Activated CD8-positive, alpha-beta memory T cell treated with anti-CD3 and anti-CD28 coated beads, Interleukin-2, amount 50 U/mL, for 24 hours (primary cell): ENCODE results near the gene RAB44.
"Not testable (repeated sequence)": the region's sequence is repeated elsewhere in the genome, so short reads cannot be mapped to it uniquely, and the experiment has no call there.

ENCODE experiments used
- DNase-seq: peaks from one replicate; pipeline ENCODE4 v3.0.0-alpha.2; 2020; ENCODE audit errors: extremely low read depth

The RAB44 gene

GRCh38 chr6:36686668-36687513 is 10.7 kb upstream of the RAB44 start:
- no peak for DNase-seq

GRCh38 chr6:36688063-36688738 is 9.4 kb upstream of the RAB44 start:
- no peak for DNase-seq

DNA sequence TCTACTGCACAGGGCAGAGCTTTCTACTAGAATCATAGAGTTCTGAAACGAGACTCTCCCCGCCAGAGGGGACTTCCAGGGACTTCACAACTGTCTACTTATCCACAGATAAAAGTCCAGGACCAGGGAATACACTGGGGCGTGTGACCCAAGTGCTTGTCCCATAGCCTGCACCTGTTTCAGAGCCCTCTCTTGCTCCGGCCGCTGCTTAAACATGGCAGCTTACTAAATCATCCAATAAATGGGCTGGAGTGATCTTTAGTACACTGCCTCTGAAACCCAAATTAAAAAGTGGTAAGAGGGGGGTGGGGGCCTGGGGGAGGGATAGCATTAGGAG is 8.9 kb upstream of the RAB44 start:
- DNase-seq: no peak

- no peak for DNase-seq
Observed at GRCh38 chr6:36691011-36691410, 6.6 kb upstream of the RAB44 start.

DNA sequence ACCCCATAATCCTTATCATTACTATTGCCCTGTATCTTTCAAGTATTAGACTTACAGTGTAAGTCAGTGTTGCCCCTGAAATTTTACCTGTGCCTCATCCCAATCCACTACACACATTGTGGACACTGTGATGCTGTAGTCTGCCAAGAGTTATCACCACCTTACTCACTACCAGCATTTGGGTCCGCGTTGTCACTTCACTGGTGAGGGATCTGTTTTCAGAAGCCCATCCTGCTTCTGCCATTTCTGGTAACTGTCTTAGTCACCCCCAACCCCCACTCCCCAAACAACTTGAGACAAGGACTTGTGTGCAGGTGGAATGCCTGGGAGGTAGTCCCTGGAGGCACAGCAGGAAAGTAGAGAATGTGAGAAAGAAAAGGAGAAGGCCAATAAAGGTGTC is 6.0 kb upstream of the RAB44 start:
- DNase-seq: no peak

DNA sequence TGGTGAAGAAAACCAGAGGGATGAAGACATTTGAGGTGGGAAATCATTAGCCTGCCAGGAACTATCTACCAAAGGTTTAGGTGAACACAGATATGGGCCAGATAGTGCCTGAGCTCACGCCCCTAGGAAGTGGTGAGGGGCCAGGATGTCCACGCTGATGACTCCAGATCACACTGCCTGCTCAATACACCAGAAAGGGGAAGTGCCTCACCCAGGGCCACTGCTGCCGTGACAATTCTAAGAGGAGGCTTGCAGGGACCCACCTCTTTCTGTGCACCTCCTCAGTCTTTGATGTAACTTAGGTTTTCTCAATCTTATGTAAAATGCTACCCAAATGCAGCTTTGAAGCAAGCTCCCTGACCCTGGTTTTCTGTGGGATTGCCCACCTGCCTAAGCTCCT is 5.4 kb upstream of the RAB44 start:
- no peak for DNase-seq

DNA sequence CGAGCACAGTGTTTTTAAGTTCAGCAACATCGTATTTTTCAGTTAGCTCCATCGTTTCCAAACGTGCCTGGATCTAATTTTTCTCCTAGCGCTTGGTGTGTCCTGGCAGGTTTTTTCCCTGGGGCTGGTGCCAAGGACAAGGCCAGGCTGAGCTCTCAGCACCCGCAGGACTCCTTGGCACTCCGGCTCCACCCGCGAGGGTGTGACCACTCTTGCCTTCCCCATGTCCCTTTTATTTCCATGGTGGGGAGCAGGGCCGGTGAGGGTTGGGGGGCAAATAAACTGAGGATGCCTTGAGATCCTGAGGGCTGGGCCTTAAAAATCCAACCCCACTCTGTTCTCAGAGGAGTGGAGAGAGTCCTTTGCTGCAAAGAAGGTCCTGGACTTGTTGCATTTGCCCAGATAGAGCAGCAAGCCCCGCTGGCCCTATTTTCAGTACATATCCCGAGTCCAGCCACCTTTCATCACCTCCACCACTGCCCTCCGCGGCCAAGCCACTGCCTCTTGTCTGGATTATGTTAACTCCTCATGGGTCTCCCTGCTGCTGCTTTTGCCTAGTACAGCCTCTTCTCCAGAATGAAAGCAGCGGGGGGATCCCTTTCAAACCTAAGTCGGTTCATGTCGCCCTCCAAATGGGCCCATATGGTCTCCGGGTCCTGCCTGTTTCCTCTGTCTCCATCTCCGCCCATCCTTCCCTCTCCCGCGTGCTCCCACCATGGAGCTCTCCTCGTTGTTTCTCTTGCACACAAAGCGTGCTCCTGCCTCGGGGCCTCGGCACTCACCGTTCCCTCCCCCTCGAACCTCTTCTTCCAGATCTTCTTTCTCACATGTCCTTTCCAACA is 4.5 kb upstream of the RAB44 start:
- no peak for DNase-seq

- DNase-seq: no peak
Observed at GRCh38 chr6:36694616-36695015, 3.0 kb upstream of the RAB44 start.

DNA sequence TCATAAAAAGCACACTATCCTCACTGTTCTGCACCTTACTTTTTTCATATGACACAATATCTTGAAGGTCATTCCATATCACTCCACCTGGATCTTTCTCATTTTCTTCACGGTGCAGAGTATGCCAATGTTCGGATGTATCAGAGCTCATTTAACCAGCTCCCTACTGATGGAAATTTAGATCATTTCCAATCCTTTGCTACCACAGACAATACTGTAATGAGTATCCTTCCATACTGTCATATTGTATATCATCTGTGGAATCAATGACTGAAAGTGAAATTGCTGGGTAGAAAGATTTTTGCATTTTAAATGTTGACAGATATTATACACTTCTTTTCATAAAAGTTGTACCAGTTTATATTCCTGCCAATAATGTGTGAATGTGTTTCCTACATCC is 2.2 kb upstream of the RAB44 start:
- no peak for DNase-seq

DNA sequence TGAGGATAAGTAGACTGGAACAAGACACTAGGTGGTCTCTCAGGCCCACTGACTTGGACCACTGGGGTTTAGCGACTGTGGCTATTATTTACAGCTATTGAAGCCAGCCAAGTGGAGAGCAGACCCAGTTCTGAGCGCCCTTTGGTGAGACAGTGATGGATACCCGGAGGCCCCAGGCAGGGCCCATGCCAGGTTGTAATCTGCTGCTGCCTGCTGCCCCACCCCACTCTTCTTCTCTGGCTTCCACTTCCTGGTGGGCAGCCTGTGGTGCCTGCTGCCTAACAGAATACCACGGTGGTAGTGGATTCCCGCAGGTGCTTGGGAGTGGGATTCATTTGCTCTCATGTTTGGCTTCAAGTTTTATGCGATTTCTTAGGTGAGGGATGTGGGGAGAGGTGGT is 570 bp downstream of the RAB44 start:
- no peak for DNase-seq

GRCh38 chr6:36698871-36699271 is 1.2 kb downstream of the RAB44 start:
- DNase-seq: no peak

GRCh38 chr6:36699348-36699747 is 1.7 kb downstream of the RAB44 start:
- DNase-seq: no peak

GRCh38 chr6:36700071-36700812 is 2.6 kb downstream of the RAB44 start:
- no peak for DNase-seq

GRCh38 chr6:36700831-36701230 is 3.2 kb downstream of the RAB44 start:
- DNase-seq: no peak

DNA sequence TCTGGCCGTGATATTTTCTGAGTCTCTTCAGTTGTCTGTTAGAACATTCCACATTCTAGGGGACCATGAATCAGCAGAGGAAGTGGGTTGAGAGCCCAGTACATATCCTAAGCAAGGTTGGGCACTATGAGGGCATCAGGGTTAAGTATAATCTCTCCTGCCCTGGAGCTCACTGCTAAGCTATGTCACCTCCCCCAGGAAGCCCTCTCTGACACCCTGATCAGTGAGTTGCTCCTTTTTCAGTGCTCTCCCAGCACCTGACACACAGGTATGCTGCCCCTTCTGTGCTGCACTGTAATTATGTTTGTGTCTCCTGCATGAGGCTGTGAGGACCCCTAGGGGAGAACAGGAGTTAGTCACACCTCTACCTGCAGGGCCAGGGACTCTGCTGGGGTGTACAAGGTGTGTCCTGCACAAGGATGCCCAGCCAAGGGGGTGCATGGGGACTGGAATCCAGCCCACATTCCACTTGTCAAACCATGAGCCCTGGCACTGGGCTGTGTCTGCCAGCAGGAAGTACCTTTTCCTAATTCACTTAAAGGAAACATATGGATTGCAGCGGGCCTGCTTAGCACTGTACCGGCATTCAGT is 3.9 kb downstream of the RAB44 start:
- DNase-seq: no peak

DNA sequence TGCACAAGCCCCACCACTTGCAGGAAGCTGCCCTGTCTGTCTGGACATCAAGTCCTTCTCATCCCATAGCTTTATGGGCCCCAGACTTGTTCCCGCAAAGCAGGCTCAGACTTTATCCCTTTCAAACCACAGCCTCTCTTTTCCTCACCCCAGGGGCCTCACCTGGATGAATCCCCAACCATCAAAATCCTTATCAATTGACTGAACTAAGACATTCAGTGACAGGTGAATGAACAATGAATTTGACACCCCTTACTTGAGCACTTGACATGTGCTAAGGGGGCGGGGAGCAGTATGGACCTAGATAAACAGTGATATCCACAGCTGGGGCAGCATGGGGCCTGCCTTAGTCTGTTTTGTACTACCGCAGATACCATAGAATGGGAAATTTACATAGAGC is 5.0 kb downstream of the RAB44 start:
- no peak for DNase-seq

- no peak for DNase-seq
Observed at GRCh38 chr6:36703081-36703606, 5.5 kb downstream of the RAB44 start.

DNA sequence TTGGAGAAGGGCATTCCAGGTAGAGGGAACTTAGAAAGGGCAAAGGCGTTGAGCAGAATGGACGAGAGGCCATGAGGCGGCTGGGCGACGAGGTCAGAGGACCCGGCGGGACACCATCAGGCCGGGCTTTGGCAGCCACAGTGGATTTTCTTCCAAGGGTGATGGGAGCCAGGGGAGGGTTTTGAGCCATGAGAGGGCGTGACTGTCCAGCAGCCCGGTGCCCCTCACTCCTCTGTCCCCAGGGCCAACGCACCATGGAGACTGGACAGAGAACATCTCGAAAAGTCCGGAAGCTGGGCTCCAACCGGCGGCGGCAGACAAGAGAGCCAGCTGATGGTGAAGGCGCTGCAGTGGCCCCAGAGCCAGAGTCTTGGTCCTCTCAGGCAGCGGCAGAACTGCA is 6.4 kb downstream of the RAB44 start:
- no peak for DNase-seq

DNA sequence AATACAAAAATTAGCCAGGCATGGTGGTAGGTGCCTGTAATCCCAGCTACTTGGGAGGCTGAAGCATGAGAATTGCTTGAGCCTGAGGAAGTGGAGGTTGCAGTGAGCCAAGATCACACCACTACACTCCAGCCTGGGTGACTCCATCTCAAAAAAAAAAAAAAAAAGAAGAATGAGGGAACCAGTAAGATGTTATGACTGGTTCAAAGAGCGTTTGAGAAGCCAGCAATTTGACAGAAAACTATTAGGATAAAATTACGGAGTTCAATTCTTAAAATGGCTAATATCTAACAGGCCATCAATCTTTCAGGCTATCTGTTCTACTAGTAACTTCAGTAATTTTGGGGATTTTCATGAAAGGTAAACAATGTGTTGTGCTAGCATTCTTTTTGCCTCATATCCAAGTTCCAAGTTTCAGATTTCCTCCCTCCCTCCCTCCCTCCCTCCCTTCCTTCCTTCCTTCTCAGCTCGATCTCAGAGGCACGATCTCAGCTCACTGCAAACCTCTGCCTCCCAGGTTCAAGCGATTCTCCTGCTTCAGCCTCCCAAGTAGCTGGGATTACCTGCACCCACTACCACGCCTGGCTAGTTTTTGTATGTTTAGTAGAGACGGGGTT is 7.4 kb downstream of the RAB44 start:
- not testable (repeated sequence) for DNase-seq

- no peak for DNase-seq
Observed at GRCh38 chr6:36706339-36706738, 8.7 kb downstream of the RAB44 start.

DNA sequence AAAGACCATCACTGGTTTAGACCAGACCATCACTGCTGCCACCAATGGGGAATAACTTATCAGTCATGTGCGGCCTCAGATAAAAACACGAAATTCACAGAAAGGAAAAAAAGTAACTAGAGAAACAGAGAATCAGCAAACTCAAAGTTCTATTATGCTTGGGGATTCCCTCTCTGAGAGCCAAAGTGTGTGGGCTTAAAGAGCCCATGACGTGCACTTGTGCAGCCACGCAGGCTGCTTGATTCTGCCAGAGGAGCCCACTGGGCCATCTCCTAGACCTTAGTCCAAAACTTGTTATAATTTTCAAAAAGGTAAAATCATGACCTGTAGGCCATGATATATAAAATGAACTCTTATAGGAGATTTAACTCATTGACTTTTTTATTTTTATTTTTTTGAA is 15.2 kb downstream of the RAB44 start:
- DNase-seq: no peak
